ENCODE measurements around the gene FBH1.

The FBH1 gene

DNA sequence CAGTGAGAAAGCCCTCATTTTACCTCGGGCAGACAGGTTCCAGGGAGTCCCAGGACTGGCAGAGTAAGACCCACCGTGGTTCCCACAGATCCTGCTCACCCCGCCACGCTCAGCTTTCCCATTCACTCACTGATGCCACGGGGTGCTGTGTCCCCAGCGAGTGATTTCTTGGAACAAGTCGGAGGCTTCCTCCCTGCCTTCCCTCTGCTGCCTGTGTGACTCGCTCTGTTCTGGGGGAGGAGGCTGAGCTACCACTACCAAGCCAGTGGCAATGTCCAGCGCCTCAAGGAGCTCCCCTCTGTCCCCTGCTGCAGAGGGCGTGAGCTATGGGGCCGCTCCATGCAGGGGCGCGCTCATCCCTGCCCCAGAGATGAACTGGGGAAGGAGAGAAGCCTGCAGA, 74.7 kb downstream of the FBH1 start:
- no peak for DNase-seq
- H2BK120ac ChIP-seq (ENCODE audit: low read depth, low read length), result no peak overlapping the region
- H4K91ac ChIP-seq (ENCODE audit: low read length), result no peak overlapping the region
- no peak overlapping the region for H3K9ac ChIP-seq (ENCODE audit: low read length)
- H3K4me2 ChIP-seq (ENCODE audit: low read length, poor library complexity, severe bottlenecking), result no peak overlapping the region
- no peak overlapping the region for H2BK12ac ChIP-seq (ENCODE audit: low read length in 2 of 2)
- H2BK5ac ChIP-seq (ENCODE audit: low read depth, low read length, poor library complexity, severe bottlenecking), result no peak overlapping the region
- H2AFZ ChIP-seq (ENCODE audit: low read depth, low read length), result no peak overlapping the region
- no peaks in the 10 kb centered on the region for H3K27me3 ChIP-seq (ENCODE audit: control insufficient read depth in 1 of 2, insufficient read depth in 1 of 2, low read length in 2 of 2)
- H3K36me3 ChIP-seq (ENCODE audit: control insufficient read depth in 1 of 2, insufficient read depth in 2 of 2, low read depth in 1 of 2, low read length in 2 of 2), result peaks cover 0 to under 1% of the 10 kb centered on the region in 2 experiments
- no peak overlapping the region for H3K4ac ChIP-seq (ENCODE audit: low read depth in 1 of 2, low read length in 2 of 2)
- no peak overlapping the region for H3K14ac ChIP-seq (ENCODE audit: low read length in 2 of 2)
- H3K4me3 ChIP-seq (ENCODE audit: insufficient read depth in 1 of 2, low read depth in 1 of 2, low read length in 2 of 2), result no peak overlapping the region
- no peak overlapping the region for H3K23ac ChIP-seq (ENCODE audit: low read length in 2 of 2)
- H3K79me1 ChIP-seq (replicated peaks; ENCODE audit: low read length, poor library complexity, severe bottlenecking), result no peaks in the 10 kb centered on the region
- no peaks in the 10 kb centered on the region for H3K9me3 ChIP-seq (ENCODE audit: control insufficient read depth, low read length)
- no peak overlapping the region for H2BK15ac ChIP-seq (ENCODE audit: low read depth, poor library complexity, severe bottlenecking)
- H3K4me1 ChIP-seq (ENCODE audit: control insufficient read depth, insufficient read depth, low read depth, low read length), result peaks cover 9% of the 10 kb centered on the region
- H4K8ac ChIP-seq (ENCODE audit: low read length), result no peak overlapping the region
- no peak overlapping the region for H3K18ac ChIP-seq (ENCODE audit: low read depth in 1 of 2, low read length in 2 of 2)
- no peak overlapping the region for H3K27ac ChIP-seq (ENCODE audit: low read length, poor library complexity, severe bottlenecking)
- WGBS, result 90% methylated on average over 13 of the region's 13 CpGs
- no peak overlapping the region for H2AK5ac ChIP-seq (ENCODE audit: low read length, severe bottlenecking)

GRCh38 chr10:5965266-5965665, 75.2 kb downstream of the FBH1 start:
- no peak overlapping the region for H2AK5ac ChIP-seq (ENCODE audit: low read length, severe bottlenecking)
- H4K8ac ChIP-seq (ENCODE audit: low read length), result no peak overlapping the region
- no peak for DNase-seq
- H3K9me3 ChIP-seq (ENCODE audit: control insufficient read depth, low read length), result no peaks in the 10 kb centered on the region
- no peak overlapping the region for H3K4me2 ChIP-seq (ENCODE audit: low read length, poor library complexity, severe bottlenecking)
- no peak overlapping the region for H3K27ac ChIP-seq (ENCODE audit: low read length, poor library complexity, severe bottlenecking)
- no peak overlapping the region for H3K9ac ChIP-seq (ENCODE audit: low read length)
- H2BK12ac ChIP-seq (ENCODE audit: low read length in 2 of 2), result no peak overlapping the region
- no peak overlapping the region for H2BK120ac ChIP-seq (ENCODE audit: low read depth, low read length)
- H3K14ac ChIP-seq (ENCODE audit: low read length in 2 of 2), result no peak overlapping the region
- H3K4ac ChIP-seq (ENCODE audit: low read depth in 1 of 2, low read length in 2 of 2), result no peak overlapping the region
- peaks cover 9% of the 10 kb centered on the region for H3K4me1 ChIP-seq (ENCODE audit: control insufficient read depth, insufficient read depth, low read depth, low read length)
- no peak overlapping the region for H2BK5ac ChIP-seq (ENCODE audit: low read depth, low read length, poor library complexity, severe bottlenecking)
- H3K27me3 ChIP-seq (ENCODE audit: control insufficient read depth in 1 of 2, insufficient read depth in 1 of 2, low read length in 2 of 2), result no peaks in the 10 kb centered on the region
- no peak overlapping the region for H2AFZ ChIP-seq (ENCODE audit: low read depth, low read length)
- no peaks in the 10 kb centered on the region for H3K79me1 ChIP-seq (replicated peaks; ENCODE audit: low read length, poor library complexity, severe bottlenecking)
- H3K4me3 ChIP-seq (ENCODE audit: insufficient read depth in 1 of 2, low read depth in 1 of 2, low read length in 2 of 2), result no peak overlapping the region
- no peak overlapping the region for H2BK15ac ChIP-seq (ENCODE audit: low read depth, poor library complexity, severe bottlenecking)
- no peak overlapping the region for H3K18ac ChIP-seq (ENCODE audit: low read depth in 1 of 2, low read length in 2 of 2)
- H3K23ac ChIP-seq (ENCODE audit: low read length in 2 of 2), result no peak overlapping the region
- WGBS, result 96% methylated on average over 8 of the region's 8 CpGs
- no peak overlapping the region for H4K91ac ChIP-seq (ENCODE audit: low read length)
- no peaks in the 10 kb centered on the region for H3K36me3 ChIP-seq (ENCODE audit: control insufficient read depth in 1 of 2, insufficient read depth in 2 of 2, low read depth in 1 of 2, low read length in 2 of 2)

- Histone ChIP-seq H3K9me3 (ENCODE audit: control insufficient read depth, low read length) (no peaks in the 10 kb centered on the region), H3K23ac (ENCODE audit: low read length in 2 of 2) (no peak overlapping the region), H2BK5ac (ENCODE audit: low read depth, low read length, poor library complexity, severe bottlenecking) (no peak overlapping the region), H4K91ac (ENCODE audit: low read length) (no peak overlapping the region), H2BK120ac (ENCODE audit: low read depth, low read length) (no peak overlapping the region), H3K27me3 (ENCODE audit: control insufficient read depth in 1 of 2, insufficient read depth in 1 of 2, low read length in 2 of 2) (no peaks in the 10 kb centered on the region), H2AFZ (ENCODE audit: low read depth, low read length) (no peak overlapping the region), H2BK12ac (ENCODE audit: low read length in 2 of 2) (no peak overlapping the region), H3K9ac (ENCODE audit: low read length) (no peak overlapping the region), H2BK15ac (ENCODE audit: low read depth, poor library complexity, severe bottlenecking) (no peak overlapping the region), H3K14ac (ENCODE audit: low read length in 2 of 2) (no peak overlapping the region), H3K4me3 (ENCODE audit: insufficient read depth in 1 of 2, low read depth in 1 of 2, low read length in 2 of 2) (no peak overlapping the region), H4K8ac (ENCODE audit: low read length) (no peak overlapping the region), H3K18ac (ENCODE audit: low read depth in 1 of 2, low read length in 2 of 2) (no peak overlapping the region), H2AK5ac (ENCODE audit: low read length, severe bottlenecking) (no peak overlapping the region), H3K27ac (ENCODE audit: low read length, poor library complexity, severe bottlenecking) (no peak overlapping the region), H3K36me3 (ENCODE audit: control insufficient read depth in 1 of 2, insufficient read depth in 2 of 2, low read depth in 1 of 2, low read length in 2 of 2) (no peaks in the 10 kb centered on the region), H3K4ac (ENCODE audit: low read depth in 1 of 2, low read length in 2 of 2) (no peak overlapping the region), H3K4me2 (ENCODE audit: low read length, poor library complexity, severe bottlenecking) (no peak overlapping the region), H3K79me1 (replicated peaks; ENCODE audit: low read length, poor library complexity, severe bottlenecking) (no peaks in the 10 kb centered on the region), H3K4me1 (ENCODE audit: control insufficient read depth, insufficient read depth, low read depth, low read length) (peaks cover 9% of the 10 kb centered on the region)
- WGBS, result 93% methylated on average over 3 of the region's 5 CpGs
- no peak for DNase-seq
Measured at GRCh38 chr10:5968037-5968680, 78.1 kb downstream of the FBH1 start.

DNA sequence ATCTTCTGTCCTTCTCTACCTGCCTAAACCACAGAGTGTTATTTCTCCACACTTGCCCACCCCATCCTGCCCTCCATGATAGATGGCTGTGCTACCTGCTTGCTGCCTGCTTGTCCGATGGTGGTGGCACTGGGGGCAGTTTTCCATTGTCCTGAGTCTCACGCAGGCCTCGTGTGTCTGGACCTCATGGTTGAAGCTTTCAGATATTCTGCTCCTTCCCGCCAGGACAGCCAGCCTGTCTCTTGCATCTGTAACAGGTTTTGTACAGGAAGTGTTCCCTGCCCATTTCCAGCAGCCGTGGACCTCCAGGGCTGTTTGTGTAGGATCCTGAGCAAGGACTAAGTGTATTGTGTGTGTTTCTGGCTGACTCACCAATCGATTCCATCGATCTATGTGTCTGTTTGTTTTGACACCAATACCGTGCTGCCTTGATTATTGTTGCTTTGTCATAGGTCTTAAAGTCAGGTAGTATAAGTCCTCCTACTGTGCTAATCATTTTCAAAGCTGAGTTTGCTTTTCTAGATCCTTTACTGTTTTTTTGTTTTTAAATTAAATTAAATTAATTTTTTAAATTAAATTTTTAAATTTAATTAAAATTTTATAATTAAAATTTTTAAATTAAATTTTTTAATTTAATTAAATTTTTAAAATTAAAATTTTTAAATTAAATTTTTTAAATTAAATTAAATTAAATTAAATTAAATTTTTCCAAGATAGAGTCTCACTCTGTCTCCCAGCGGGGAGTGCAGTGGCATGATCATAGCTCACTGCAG, 78.8 kb downstream of the FBH1 start:
- Histone ChIP-seq H3K9ac (ENCODE audit: low read length) (no peak overlapping the region), H3K9me3 (ENCODE audit: control insufficient read depth, low read length) (no peaks in the 10 kb centered on the region), H2BK120ac (ENCODE audit: low read depth, low read length) (no peak overlapping the region), H4K8ac (ENCODE audit: low read length) (no peak overlapping the region), H3K4ac (ENCODE audit: low read depth in 1 of 2, low read length in 2 of 2) (no peak overlapping the region), H3K79me1 (replicated peaks; ENCODE audit: low read length, poor library complexity, severe bottlenecking) (no peaks in the 10 kb centered on the region), H3K14ac (ENCODE audit: low read length in 2 of 2) (no peak overlapping the region), H3K27me3 (ENCODE audit: control insufficient read depth in 1 of 2, insufficient read depth in 1 of 2, low read length in 2 of 2) (no peaks in the 10 kb centered on the region), H2AFZ (ENCODE audit: low read depth, low read length) (no peak overlapping the region), H4K91ac (ENCODE audit: low read length) (no peak overlapping the region), H3K4me2 (ENCODE audit: low read length, poor library complexity, severe bottlenecking) (no peak overlapping the region), H2BK15ac (ENCODE audit: low read depth, poor library complexity, severe bottlenecking) (no peak overlapping the region), H2BK5ac (ENCODE audit: low read depth, low read length, poor library complexity, severe bottlenecking) (no peak overlapping the region), H3K4me1 (ENCODE audit: control insufficient read depth, insufficient read depth, low read depth, low read length) (peaks cover 9% of the 10 kb centered on the region), H3K18ac (ENCODE audit: low read depth in 1 of 2, low read length in 2 of 2) (no peak overlapping the region), H3K27ac (ENCODE audit: low read length, poor library complexity, severe bottlenecking) (no peak overlapping the region), H2BK12ac (ENCODE audit: low read length in 2 of 2) (no peak overlapping the region), H3K36me3 (ENCODE audit: control insufficient read depth in 1 of 2, insufficient read depth in 2 of 2, low read depth in 1 of 2, low read length in 2 of 2) (no peaks in the 10 kb centered on the region), H3K4me3 (ENCODE audit: insufficient read depth in 1 of 2, low read depth in 1 of 2, low read length in 2 of 2) (no peak overlapping the region), H2AK5ac (ENCODE audit: low read length, severe bottlenecking) (no peak overlapping the region), H3K23ac (ENCODE audit: low read length in 2 of 2) (no peak overlapping the region)
- 94% methylated on average over 9 of the region's 9 CpGs for WGBS
- no peak for DNase-seq
